Measurements from ENCODE around the gene SOX6. TPM values are rescaled to one million over a fixed set of nuclear protein-coding genes. Genes with fewer than 3 reads are reported as not detected.

Gene SOX6
- total and polyA plus RNA-seq, 2 experiments from 2014 or later: 0.03 to 0.66 TPM

- no peak for TF ChIP-seq REST (IDR thresholded peaks at IDR 0.05; ENCODE audit: unreplicated experiment)
- no peak for TF ChIP-seq EZH2phosphoT487 (IDR thresholded peaks at IDR 0.05; ENCODE audit: unreplicated experiment)
- TF ChIP-seq NANOG (IDR thresholded peaks at IDR 0.05; ENCODE audit: borderline replicate concordance): no peak
- TF ChIP-seq EZH2 (IDR thresholded peaks at IDR 0.05; ENCODE audit: low read depth, unreplicated experiment): no peak
- TF ChIP-seq ZNF114 (CRISPR knock-in tag; IDR thresholded peaks at IDR 0.05): no peak
- TF ChIP-seq ETS1 (IDR thresholded peaks at IDR 0.05): no peak
- TF ChIP-seq CTCF (conservative IDR thresholded peaks at IDR 0.05; ENCODE audit: low read depth in 2 of 2): no peak
- no peak for TF ChIP-seq STAT1 (IDR thresholded peaks at IDR 0.05; ENCODE audit: unreplicated experiment)
Measured at GRCh38 chr11:15987046-15987445, 369.3 kb downstream of the SOX6 start (continued).

GRCh38 chr11:15985860-15986139, 370.5 kb downstream of the SOX6 start:
- peaks cover 8% of the 10 kb centered on the region for H3K4me1 Mint-ChIP-seq
- Histone ChIP-seq H3F3A (replicated peaks; ENCODE audit: low read depth) (no peaks in the 10 kb centered on the region), H3K36me3 (ENCODE audit: insufficient read depth) (no peaks in the 10 kb centered on the region), H3K27me3 (ENCODE audit: insufficient read depth) (peaks cover 53% of the 10 kb centered on the region), H3K4me1 (ENCODE audit: insufficient read depth) (no peaks in the 10 kb centered on the region), H3K79me2 (replicated peaks; ENCODE audit: insufficient read depth) (no peaks in the 10 kb centered on the region), H3K9me2 (ENCODE audit: insufficient read depth) (no peaks in the 10 kb centered on the region), H3K4me2 (no peak overlapping the region), H2AFZ (no peak overlapping the region), H3K27ac (ENCODE audit: low read depth) (no peak overlapping the region), H4K20me1 (replicated peaks; ENCODE audit: insufficient read depth) (no peaks in the 10 kb centered on the region), H3K4me3 (no peak overlapping the region)
- H3K9me3 Mint-ChIP-seq: no peaks in the 10 kb centered on the region
- H3K27me3 Mint-ChIP-seq (ENCODE audit: insufficient read depth, low read depth, poor library complexity): peaks cover 24% of the 10 kb centered on the region
- no peak overlapping the region for H3K27ac Mint-ChIP-seq
- no peak overlapping the region for H3K4me3 Mint-ChIP-seq
- no peaks in the 10 kb centered on the region for H3K36me3 Mint-ChIP-seq (ENCODE audit: low read depth)
- ATAC-seq: no peak
- no peak for DNase-seq (ENCODE audit: low spot score)
- TF ChIP-seq JUNB (IDR thresholded peaks at IDR 0.05; ENCODE audit: unreplicated experiment) (no peak), ETS1 (IDR thresholded peaks at IDR 0.05) (no peak), NANOG (IDR thresholded peaks at IDR 0.05; ENCODE audit: borderline replicate concordance) (no peak), POLR2AphosphoS5 (IDR thresholded peaks at IDR 0.05; ENCODE audit: low read depth) (no peak), CTCF (conservative IDR thresholded peaks at IDR 0.05; ENCODE audit: low read depth in 2 of 2) (no peak), ZNF331 (CRISPR knock-in tag; IDR thresholded peaks at IDR 0.05; ENCODE audit: low read depth) (no peak)

Measured in GM23338 (cell line).